Left cardiac atrium (tissue), 4 donors: Measurements from ENCODE around the gene CEMIP2. TPM values are rescaled to one million over a fixed set of nuclear protein-coding genes. Genes with fewer than 3 reads are reported as not detected.

Source experiments
- ATAC-seq, 2 donors: fragments of 200-7000 bp; cut with Tn5 transposase; one replicate each; pipeline ENCODE4 v1.9.1; 2020; ENCODE audit warnings: mild to moderate bottlenecking in 2 of 2, moderate library complexity in 2 of 2
- DNase-seq: peaks from one replicate; pipeline ENCODE4 v3.0.0-alpha.2; 2020
- intact Hi-C, 2 donors: fragments of 100-400 bp; cut with DNase I; formaldehyde crosslinking; loops; one replicate each; pipeline versions ENCODE4 v1.14.1 to v1.15.1; 2022 to 2023
- total RNA-seq, 2 donors: library from RNA; stranded (reverse); fragmentation: NEBNext Ultra II Directional; extraction: Animal tissue kit (Norgen Biotek cat#: 25700); gene quantifications; one replicate each; pipeline ENCODE4 v1.2.1, GENCODE V29; 2021
- donor health status: DM: no; HTN: yes; CAD: no.
- donor health status: DM: no; HTN: yes; CAD: no; lungs with severe emphysema.
- donor health status: DM: yes; HTN: yes; CAD: no.
- donor health status: Dilated cardiomyopathy.

The CEMIP2 gene
- total RNA-seq, 2 donors from 2014 or later, result 12.0 to 31.9 TPM

- intact Hi-C loops, result no loop called here
- ATAC-seq (no peak), DNase-seq (no peak)
These were observed 133.6 kb downstream of the CEMIP2 start for GRCh38 chr9:71634752-71635151.

Other genes starting within 250 kb of the CEMIP2 start
- 10 to 100 TPM in 1 of 2 donors, 1 to 10 TPM in 1; 9.4 to 10.9 TPM for gene ABHD17B, start 142.7 kb upstream of the CEMIP2 start, total RNA-seq
- gene C9orf85, start 143.1 kb upstream of the CEMIP2 start, total RNA-seq, result 1 to 10 TPM; 6.7 to 7.3 TPM